ENCODE measurements around the gene UBE2G1.

The UBE2G1 gene

DNA sequence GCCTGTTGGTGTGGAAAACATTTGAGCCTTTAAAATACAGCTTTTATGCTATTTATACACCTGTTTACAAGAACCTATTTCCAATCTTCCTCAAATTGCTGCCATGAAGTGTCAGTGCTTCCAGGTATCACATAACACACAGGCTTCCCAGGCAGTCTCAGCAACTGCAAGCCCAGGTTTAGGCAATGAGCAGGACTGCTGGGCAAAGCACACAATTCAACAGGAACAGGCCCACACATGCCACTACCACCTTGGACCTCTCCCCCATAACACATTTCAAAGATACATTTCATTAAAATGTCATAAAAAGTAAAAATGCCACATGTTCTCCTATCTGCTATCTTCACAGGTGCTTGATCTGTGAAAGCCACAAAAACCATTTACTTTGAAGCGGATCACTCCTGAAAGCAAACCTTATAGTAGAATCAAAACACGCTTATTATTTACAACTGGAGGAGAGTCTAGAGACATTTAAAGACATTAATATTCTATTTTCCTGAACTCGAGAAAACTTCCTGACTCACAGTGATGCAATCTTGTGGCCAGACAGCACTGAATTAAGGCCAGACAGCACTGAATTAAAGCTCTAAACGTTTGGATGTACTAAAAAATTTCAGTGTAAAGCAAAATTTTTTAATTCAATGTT is 134.2 kb downstream of the UBE2G1 start:
- peaks cover 20% of the 10 kb centered on the region for H3K4me1 Mint-ChIP-seq
- no peaks in the 10 kb centered on the region for H3K9me3 Mint-ChIP-seq
- peak overlapping the region; percentile 14 to 87 for H3K27ac Mint-ChIP-seq
- ATAC-seq: no peak
- H3K4me3 Mint-ChIP-seq: no peak overlapping the region
- DNase-seq: no peak
- no peaks in the 10 kb centered on the region for H3K27me3 Mint-ChIP-seq

DNA sequence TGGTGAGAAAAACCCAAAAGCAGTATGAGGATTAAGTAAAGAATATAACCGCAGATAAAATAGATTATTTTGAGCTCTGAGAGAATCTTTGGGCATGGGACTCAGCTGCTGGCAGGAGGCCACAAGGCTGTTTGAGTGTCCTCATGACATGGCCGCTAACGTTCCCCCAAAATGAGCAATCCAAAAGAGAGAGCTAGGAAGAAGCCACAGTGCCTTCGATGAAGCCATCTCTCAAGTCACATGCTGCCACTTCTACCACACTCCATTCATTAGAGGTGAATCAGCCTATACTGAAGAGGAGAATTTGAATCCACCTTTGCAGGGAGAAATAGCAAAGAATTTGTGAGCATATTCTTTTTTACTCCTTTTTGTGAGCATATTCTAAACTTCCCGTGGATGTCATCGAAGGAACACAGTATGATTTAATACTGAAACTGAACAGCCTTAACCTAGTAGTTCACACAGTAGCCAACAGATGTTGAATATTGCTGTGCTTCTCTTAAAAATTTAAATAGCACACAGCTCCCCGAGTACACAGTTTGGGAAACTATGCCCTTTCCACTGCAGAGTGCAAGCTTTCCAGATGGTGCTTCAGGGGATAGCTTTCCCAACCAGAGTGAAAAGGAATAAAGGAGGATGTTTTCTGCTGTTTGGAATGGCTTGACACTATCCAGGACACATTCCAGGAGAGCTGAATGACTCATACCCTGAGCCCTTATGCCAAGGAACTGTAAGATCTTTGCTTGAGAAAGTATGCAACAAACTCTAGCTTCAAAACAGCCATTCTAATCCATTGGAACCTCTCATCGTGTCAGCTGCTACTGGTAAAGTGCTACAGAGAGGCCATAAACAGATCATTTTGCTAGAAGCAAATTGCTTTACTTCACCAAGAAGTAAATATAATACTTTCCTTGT is 136.6 kb downstream of the UBE2G1 start:
- ATAC-seq: no peak
- Mint-ChIP-seq H3K4me1 (peaks cover 20% of the 10 kb centered on the region), H3K4me3 (no peak overlapping the region), H3K27ac (no peak overlapping the region), H3K9me3 (no peaks in the 10 kb centered on the region), H3K27me3 (no peaks in the 10 kb centered on the region)
- no peak for DNase-seq

DNA sequence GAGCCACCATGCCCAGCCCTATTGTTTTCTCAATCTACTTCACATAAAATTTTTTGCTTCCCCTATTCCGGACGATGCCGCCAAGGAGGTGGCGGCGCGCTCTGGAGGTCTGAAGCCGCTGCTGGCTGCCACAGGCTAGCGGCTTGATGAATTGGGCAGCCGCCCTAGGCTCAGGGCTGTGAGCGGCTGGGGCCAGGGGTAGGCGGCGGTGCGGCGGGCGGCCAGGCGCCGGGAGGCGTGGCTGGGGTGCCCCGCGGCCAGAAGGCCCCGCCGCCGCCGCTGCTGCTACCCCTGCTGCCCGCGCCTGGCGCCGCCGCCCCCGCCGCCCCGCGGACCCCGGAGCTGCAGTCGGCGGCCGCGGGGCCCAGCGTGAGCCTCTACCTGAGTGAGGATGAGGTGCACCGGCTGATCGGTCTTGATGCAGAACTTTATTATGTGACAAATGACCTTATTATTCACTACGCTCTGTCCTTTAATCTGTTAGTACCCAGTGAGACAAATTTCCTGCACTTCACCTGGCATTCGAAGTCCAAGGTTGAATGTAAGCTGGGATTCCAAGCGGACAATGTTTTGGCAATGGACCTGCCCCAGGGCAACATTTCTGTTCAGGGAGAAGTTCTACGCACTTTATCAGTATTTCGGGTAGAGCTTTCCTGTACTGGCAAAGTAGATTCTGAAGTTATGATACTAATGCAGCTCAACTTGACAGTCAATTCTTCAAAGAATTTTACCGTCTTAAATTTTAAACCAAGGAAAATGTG is 144.4 kb downstream of the UBE2G1 start:
- no peaks in the 10 kb centered on the region for H3K4me1 Mint-ChIP-seq
- no peak for DNase-seq
- ATAC-seq: peak; percentile 46
- H3K27me3 Mint-ChIP-seq: no peaks in the 10 kb centered on the region
- H3K9me3 Mint-ChIP-seq: no peaks in the 10 kb centered on the region
- peak overlapping the region; percentile 19 to 52 for H3K27ac Mint-ChIP-seq
- H3K4me3 Mint-ChIP-seq: no peak overlapping the region

DNA sequence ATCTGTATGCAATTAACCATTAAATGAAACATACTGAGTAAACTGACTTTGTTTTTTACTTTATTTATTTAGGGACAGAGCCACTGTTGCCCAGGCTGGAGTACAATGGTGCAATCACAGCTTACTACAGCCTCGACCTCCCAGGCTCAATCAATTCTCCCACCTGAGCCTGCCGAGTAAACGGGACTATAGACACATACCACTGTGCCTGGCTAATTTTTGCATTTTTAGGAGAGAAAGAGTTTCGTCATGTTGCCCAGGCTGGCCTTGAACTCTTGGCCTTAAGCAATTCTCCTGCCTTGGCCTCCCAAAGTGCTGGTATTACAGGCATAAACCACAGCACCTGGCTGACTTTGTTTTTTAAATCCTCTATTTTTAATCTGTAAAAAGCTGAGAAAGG is 145.3 kb downstream of the UBE2G1 start:
- Mint-ChIP-seq H3K27me3 (no peaks in the 10 kb centered on the region), H3K9me3 (no peaks in the 10 kb centered on the region), H3K4me3 (no peak overlapping the region), H3K27ac (peak overlapping the region in 1 of 2 donors; percentile 54), H3K4me1 (no peaks in the 10 kb centered on the region)
- no peak for ATAC-seq
- no peak for DNase-seq

GRCh38 chr17:4220655-4221054 is 145.8 kb downstream of the UBE2G1 start:
- ATAC-seq: no peak
- H3K4me1 Mint-ChIP-seq: peaks cover 3% of the 10 kb centered on the region
- peak overlapping the region in 1 of 2 donors; percentile 46 for H3K27ac Mint-ChIP-seq
- H3K27me3 Mint-ChIP-seq: no peaks in the 10 kb centered on the region
- no peaks in the 10 kb centered on the region for H3K9me3 Mint-ChIP-seq
- DNase-seq: no peak
- no peak overlapping the region for H3K4me3 Mint-ChIP-seq

Data from stimulated activated naive CD8-positive, alpha-beta T cell treated with anti-CD3 and anti-CD28 coated beads, Interleukin-15, amount 100 ng/mL, for 72 hours (primary cell).